Measurements from ENCODE around the gene EML4.

EML4 gene

DNA sequence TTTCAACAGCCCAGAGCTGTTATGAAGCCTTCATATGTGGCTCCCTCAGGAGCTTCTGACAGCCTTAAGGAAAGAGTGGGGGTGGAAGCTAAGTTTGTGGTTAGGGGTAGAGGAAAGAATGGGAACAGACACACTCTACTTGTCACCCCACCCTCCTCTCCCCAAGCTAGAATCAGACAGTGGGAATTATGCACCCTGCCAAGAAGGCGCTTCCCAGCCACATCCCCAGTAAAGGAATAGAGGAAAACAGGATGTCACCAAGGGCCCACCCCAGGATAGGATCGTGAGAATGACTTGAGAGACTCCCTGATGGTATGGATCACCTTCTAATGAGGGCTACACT lies 32.4 kb upstream of the EML4 start:
- no peak for DNase-seq (ENCODE audit: extremely low read depth in 1 of 2, low read depth in 1 of 2)

- no peak for DNase-seq (ENCODE audit: extremely low read depth in 1 of 2, low read depth in 1 of 2)
These were observed 31.9 kb upstream of the EML4 start for GRCh38 chr2:42137125-42137841.

DNA sequence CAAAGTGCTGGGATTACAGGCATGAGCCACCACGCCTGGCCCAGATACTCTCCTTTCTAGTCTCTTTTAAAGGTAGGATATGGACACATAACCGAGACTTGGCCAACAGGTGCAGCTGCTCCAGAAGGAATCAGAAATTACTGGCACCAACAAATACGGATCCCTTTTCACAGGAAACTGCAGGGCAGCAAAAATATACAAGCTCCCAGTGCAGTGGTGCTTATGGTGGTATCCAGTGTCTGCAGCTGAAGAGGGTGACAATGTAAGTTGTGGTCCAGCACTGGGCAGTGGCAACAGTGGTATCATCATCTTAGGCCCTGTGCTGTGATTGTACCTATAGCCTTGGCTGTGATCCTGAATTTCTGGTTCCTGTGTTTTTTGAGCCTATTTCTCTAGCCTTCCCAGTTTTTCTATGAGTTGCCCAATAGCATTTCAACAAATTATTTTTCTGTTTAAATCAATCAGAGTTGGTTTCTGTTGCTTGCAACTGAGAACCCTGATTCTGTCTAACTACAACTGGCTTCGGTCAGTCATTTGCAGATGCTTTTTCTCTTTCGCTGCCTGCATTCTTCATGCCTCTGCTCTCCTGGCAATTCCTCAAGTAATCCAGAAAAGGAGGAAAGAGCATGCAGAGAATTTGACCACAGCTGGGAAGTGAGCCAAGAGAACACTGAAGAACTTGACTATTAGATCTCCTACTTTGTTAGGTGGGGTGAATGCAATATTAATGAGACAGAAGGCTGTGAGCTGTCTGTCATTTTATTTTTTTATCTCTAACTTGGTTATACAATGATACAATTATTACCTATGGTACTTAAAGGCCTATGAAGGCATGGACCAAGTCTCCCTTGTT lies 30.8 kb upstream of the EML4 start:
- DNase-seq (ENCODE audit: extremely low read depth in 1 of 2, low read depth in 1 of 2), result no peak

DNA sequence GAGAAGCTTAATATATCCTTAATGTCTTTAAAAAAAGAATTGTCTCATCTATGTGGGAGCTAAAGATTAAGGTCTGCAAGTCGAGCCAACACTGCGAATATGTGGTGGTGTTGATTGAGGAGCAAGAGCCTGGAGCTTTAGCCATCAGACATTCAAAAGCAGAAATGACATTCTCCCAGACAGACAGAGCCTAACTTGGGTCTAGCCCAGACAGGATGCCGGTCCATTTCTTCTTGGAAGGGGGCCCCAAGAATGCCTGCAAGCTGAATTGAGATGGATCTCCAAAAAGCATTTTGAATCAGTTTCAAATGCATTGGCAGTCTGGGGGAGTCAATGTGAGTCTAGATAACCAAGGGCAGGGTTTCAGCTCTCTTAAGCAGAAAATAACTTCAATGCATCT lies 30.1 kb upstream of the EML4 start:
- DNase-seq (ENCODE audit: extremely low read depth in 1 of 2, low read depth in 1 of 2), result no peak

GRCh38 chr2:42140496-42140895 lies 28.7 kb upstream of the EML4 start:
- DNase-seq (ENCODE audit: extremely low read depth in 1 of 2, low read depth in 1 of 2), result no peak

GRCh38 chr2:42141687-42142546 lies 27.2 kb upstream of the EML4 start:
- no peak for DNase-seq (ENCODE audit: extremely low read depth in 1 of 2, low read depth in 1 of 2)

DNA sequence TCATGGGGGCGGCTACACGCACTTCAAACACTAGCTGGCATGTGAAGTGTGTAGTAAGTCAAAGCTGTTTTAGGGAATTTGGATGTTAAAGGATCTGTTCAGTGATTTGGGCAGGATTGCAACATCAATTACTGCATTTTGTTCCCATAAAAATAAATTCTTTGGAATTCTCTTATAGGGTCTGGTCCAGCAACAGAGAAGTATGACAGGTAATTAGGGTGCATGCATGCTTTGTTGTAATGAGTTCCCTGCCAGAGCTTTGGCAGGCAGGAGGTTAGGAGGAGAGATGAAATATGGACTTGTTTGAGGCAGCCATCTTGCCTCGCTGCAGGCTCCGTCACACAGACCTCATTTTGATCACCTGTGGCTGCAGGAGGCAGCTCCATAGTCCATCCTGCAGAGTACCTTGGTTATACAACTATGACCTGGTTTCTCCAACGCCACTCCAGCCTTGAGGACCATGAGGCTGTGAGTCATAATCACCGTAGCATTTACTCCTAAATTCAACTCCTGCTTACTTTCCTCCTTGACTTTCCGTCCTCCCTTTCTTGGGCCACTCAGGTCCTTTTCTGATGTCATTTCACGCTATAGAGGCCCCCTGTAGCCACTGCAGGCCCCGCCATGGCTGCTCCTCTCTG lies 26.5 kb upstream of the EML4 start:
- no peak for DNase-seq (ENCODE audit: extremely low read depth in 1 of 2, low read depth in 1 of 2)

- DNase-seq (ENCODE audit: extremely low read depth in 1 of 2, low read depth in 1 of 2), result no peak
These were observed 21.4 kb upstream of the EML4 start for GRCh38 chr2:42147641-42148274.

DNA sequence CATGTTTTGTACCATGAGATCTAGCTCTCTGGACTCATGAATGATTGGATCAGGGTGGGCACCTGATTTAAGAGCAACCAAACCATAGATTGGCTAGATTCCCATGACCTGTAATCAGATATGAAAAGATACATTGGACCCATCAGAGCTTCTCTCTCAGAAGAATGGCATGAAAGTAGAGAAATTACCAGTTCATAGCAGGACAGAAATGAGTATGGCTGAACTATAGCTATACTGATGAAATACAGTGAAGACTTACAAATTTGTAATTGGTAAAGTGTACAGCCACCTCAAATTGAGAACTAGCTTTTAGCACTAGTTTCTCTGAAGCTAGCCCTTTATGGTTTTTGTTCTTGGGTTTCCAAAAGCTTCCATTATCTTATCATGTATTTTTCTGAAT lies 19.0 kb upstream of the EML4 start:
- no peak for DNase-seq (ENCODE audit: extremely low read depth in 1 of 2, low read depth in 1 of 2)

- no peak for DNase-seq (ENCODE audit: extremely low read depth in 1 of 2, low read depth in 1 of 2)
These were observed 15.1 kb upstream of the EML4 start for GRCh38 chr2:42153944-42154581.

GRCh38 chr2:42156721-42157120 lies 12.4 kb upstream of the EML4 start:
- DNase-seq (ENCODE audit: extremely low read depth in 1 of 2, low read depth in 1 of 2), result no peak

- DNase-seq (ENCODE audit: extremely low read depth in 1 of 2, low read depth in 1 of 2), result no peak
These were observed 7.7 kb upstream of the EML4 start for GRCh38 chr2:42161444-42161843.

- DNase-seq (ENCODE audit: extremely low read depth in 1 of 2, low read depth in 1 of 2), result no peak
These were observed 5.6 kb upstream of the EML4 start for GRCh38 chr2:42163444-42164045.

GRCh38 chr2:42164046-42164445 lies 5.1 kb upstream of the EML4 start:
- no peak for DNase-seq (ENCODE audit: extremely low read depth in 1 of 2, low read depth in 1 of 2)

DNA sequence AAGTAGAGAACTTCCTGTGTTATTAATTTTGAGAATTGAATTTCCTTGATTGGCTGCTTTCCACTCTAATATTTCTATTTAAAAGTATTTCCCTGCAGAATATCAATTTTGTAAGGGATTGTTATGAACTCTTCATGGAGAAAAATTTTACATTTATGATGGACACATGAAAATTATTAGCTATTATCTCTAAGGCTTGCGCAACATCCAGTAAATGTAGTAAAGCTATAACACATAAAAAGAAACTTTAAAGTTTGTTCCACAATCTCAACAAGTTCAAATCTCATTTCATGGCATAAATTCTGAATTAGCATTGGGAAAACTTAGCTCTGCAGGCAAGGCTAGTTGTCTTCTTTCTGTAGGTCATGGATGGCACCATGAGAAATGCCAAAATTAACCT lies 4.2 kb upstream of the EML4 start:
- no peak for DNase-seq (ENCODE audit: extremely low read depth in 1 of 2, low read depth in 1 of 2)

DNA sequence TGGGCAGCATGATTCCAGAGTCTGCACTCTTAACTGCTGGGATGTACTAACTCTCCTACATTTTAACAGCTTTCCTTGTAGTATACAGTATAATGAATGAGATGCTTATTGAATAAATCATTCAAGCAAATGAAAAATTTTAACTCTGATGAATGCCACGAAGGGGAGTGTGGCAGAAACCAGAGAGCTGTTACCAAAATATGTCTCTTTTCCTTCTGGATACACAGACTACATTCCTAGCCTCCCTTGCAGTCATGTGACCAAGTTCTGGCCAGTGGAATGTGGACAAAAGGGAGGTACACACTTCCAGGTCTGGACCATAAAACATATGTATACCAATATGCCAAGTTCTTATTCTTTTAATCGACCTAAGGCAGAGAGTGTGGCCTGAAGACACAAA lies 1.7 kb upstream of the EML4 start:
- DNase-seq (ENCODE audit: extremely low read depth in 1 of 2, low read depth in 1 of 2), result no peak

DNA sequence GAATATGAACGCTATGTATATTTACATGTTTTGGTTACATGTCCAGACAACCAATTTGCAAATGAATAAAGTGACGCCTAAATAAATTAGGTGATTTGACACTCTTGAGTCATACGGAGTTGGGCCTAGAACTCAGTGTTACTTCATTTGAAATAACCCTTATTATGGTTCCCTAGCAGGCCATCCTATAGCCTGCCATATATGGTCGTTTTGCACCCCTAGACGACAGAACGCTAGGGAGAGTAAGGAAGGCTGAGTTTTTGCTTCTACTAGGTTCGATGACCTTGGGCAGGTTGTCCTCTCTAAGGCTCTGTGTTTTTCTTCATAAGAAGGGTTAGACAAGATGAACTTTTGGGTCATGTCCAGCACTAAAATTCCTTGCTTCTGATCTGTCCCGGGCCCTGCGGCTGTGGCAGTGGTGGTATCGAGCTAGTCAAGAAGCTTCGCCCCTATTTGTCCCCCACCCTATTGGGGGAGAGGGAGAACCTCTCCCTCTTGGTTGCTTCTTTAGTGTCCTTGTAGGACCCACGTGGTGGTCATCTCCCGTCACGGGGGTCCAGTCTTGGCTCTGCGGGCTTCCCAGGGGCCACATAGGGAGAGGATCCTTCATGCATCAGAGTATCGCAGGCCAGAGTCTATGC lies 574 bp upstream of the EML4 start:
- DNase-seq (ENCODE audit: extremely low read depth in 1 of 2, low read depth in 1 of 2), result no peak

DNA sequence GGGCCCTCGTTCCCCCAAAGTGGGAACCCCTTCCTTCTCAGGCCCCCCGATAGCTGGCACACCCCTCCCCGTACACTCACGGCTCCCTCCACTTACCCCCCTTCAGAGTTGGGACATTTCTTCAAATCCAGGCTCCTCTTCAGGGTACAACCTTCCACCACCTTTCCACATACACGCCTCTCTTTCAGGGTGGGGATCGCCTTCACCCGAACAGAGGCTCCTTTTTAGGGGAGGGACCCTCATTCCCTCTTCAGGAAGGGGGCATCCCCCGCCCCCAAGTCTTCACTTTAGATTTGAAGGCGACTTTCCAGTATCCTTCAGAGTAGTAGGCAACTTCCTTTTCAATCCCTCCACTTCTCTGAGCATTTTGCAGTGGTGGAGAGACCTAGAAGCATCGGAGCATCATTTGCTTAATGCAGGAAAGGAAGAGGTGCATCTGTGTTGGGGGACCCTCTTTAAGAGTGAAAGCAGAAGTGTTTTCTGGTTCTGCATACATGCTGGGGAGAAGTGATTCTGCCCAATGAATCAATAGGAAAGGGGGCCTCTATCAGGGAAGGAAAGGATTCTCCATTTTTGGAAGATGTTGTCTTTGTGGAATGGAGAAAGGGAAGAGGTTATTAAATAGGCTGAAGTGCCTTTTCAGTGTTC lies 845 bp downstream of the EML4 start:
- DNase-seq (ENCODE audit: extremely low read depth in 1 of 2, low read depth in 1 of 2), result no peak

All from activated CD8-positive, alpha-beta memory T cell treated with anti-CD3 and anti-CD28 coated beads for 1 hour (primary cell).